Measurements from ENCODE around the gene TBC1D5. TPM values are rescaled to one million over a fixed set of nuclear protein-coding genes. Genes with fewer than 3 reads are reported as not detected.

The TBC1D5 gene
- total RNA-seq, 1 donor from 2014 or later = 55.6 TPM

GRCh38 chr3:17157713-17158112 is 584.7 kb downstream of the TBC1D5 start:
- no peak overlapping the region for H3K27ac Mint-ChIP-seq
- DNase-seq (ENCODE audit: low spot score, unreplicated experiment) = no peak
- H3K4me1 Mint-ChIP-seq (ENCODE audit: low read depth) = peaks cover 2% of the 10 kb centered on the region
- no peak overlapping the region for H3K4me3 Mint-ChIP-seq (ENCODE audit: low read depth)
- TF ChIP-seq CTCF (IDR thresholded peaks at IDR 0.05; ENCODE audit: unreplicated experiment) = no peak
- H3K27me3 Mint-ChIP-seq = no peaks in the 10 kb centered on the region
- peaks cover 3% of the 10 kb centered on the region for H3K9me3 Mint-ChIP-seq (ENCODE audit: low read depth)
- H3K36me3 Mint-ChIP-seq (ENCODE audit: insufficient read depth) = peaks cover 18% of the 10 kb centered on the region

DNA sequence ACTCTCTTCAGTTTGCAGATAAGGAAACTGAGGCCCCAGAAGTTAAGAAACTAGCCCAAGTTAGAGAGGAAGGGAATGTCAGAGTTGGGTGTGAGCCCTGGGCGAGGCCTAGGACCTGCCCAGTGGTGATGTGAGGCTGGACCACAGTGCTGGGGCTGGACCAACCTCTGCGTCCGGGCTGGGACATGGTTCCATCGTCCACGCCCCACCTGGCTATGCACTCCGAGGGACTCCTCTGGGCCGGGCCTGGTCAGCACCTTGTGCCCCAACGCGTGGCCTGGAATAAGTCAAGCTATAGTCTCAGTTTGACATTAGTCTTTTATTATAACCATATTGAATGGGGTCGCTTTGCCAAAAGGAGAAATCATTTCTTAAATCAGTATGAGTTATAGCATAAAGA is 585.6 kb downstream of the TBC1D5 start:
- TF ChIP-seq CTCF (IDR thresholded peaks at IDR 0.05; ENCODE audit: unreplicated experiment) = no peak
- H3K27ac Mint-ChIP-seq = no peak overlapping the region
- peaks cover 3% of the 10 kb centered on the region for H3K9me3 Mint-ChIP-seq (ENCODE audit: low read depth)
- no peak overlapping the region for H3K4me3 Mint-ChIP-seq (ENCODE audit: low read depth)
- DNase-seq (ENCODE audit: low spot score, unreplicated experiment) = no peak
- H3K27me3 Mint-ChIP-seq = no peaks in the 10 kb centered on the region
- peaks cover 19% of the 10 kb centered on the region for H3K36me3 Mint-ChIP-seq (ENCODE audit: insufficient read depth)
- H3K4me1 Mint-ChIP-seq (ENCODE audit: low read depth) = peaks cover 2% of the 10 kb centered on the region

DNA sequence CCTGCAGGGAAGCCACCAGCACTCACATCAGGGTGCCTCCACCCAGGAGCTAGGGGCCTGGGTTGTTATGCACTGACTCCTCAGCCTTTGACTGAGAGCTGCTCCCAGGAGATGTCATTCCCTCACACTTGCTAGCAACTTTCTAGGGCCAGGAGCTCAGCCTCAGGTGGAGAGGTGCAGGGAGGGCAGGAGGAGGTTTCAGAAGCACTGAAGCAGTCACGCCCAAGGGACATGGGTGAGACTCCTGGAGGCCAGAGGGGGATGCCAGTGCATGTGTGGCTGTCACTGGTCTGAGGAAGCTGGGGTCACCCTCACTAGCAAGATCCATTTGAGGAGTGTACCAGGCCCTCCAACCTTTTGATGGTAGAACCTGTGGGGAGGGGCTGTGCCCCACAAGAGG is 586.5 kb downstream of the TBC1D5 start:
- no peak for TF ChIP-seq CTCF (IDR thresholded peaks at IDR 0.05; ENCODE audit: unreplicated experiment)
- Mint-ChIP-seq H3K36me3 (ENCODE audit: insufficient read depth) (peaks cover 19% of the 10 kb centered on the region), H3K4me3 (ENCODE audit: low read depth) (no peak overlapping the region), H3K4me1 (ENCODE audit: low read depth) (peaks cover 2% of the 10 kb centered on the region), H3K27me3 (no peaks in the 10 kb centered on the region), H3K27ac (no peak overlapping the region), H3K9me3 (ENCODE audit: low read depth) (peaks cover 3% of the 10 kb centered on the region)
- no peak for DNase-seq (ENCODE audit: low spot score, unreplicated experiment)

DNA sequence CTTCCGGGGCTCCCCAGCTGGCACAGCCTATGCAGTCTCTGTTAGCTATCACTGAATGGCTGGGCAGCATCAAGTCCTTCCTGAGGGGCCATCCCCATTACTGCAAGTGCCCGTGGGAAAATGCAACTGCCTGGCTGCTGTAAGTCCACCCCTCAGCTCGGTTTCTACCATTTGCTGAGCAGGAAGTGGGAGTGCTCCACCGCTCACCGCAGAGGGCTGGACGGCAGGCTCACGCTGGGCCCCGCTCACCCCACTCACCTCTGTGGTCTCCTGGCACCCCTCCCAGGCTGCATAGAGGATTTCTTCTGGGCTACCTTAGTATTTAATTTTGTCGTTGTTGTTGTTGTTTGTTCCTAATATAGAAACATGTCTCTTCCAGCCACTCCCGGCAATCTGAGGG is 587.5 kb downstream of the TBC1D5 start:
- H3K9me3 Mint-ChIP-seq (ENCODE audit: low read depth) = peaks cover 3% of the 10 kb centered on the region
- H3K36me3 Mint-ChIP-seq (ENCODE audit: insufficient read depth) = peaks cover 21% of the 10 kb centered on the region
- DNase-seq (ENCODE audit: low spot score, unreplicated experiment) = no peak
- no peak for TF ChIP-seq CTCF (IDR thresholded peaks at IDR 0.05; ENCODE audit: unreplicated experiment)
- no peak overlapping the region for H3K4me3 Mint-ChIP-seq (ENCODE audit: low read depth)
- no peaks in the 10 kb centered on the region for H3K27me3 Mint-ChIP-seq
- peak overlapping the region; percentile 16 for H3K27ac Mint-ChIP-seq
- H3K4me1 Mint-ChIP-seq (ENCODE audit: low read depth) = peaks cover 2% of the 10 kb centered on the region

- Mint-ChIP-seq H3K27me3 (no peaks in the 10 kb centered on the region), H3K36me3 (ENCODE audit: insufficient read depth) (peaks cover 21% of the 10 kb centered on the region), H3K9me3 (ENCODE audit: low read depth) (peaks cover 3% of the 10 kb centered on the region), H3K4me1 (ENCODE audit: low read depth) (peaks cover 2% of the 10 kb centered on the region), H3K4me3 (ENCODE audit: low read depth) (no peak overlapping the region), H3K27ac (no peak overlapping the region)
- DNase-seq (ENCODE audit: low spot score, unreplicated experiment) = no peak
- TF ChIP-seq CTCF (IDR thresholded peaks at IDR 0.05; ENCODE audit: unreplicated experiment) = no peak
Measured at GRCh38 chr3:17154221-17154620, 588.2 kb downstream of the TBC1D5 start.
